ENCODE results near the gene TLCD3A.

TLCD3A gene

DNA sequence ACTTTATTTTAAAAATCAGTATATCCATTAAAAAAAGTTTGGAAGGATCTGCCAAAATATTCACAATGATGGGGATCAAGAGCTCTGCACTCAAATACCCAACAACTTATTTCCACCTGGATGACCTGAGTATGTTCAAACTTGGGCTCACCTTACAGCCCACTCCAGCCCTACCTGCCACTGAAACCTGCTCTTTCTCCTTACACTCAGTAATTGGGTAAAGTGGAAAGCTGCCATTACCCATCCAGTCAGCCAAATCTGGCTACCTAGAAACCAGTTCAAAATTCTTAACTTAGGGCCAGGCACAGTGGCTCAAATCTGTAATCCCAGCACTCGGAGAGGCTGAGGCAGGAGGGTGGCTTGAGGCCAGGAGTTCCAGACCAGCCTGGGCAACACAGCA is 27.4 kb upstream of the TLCD3A start:
- DNase-seq (ENCODE audit: insufficient read length, low spot score) (no peak), FAIRE-seq (no peak)

DNA sequence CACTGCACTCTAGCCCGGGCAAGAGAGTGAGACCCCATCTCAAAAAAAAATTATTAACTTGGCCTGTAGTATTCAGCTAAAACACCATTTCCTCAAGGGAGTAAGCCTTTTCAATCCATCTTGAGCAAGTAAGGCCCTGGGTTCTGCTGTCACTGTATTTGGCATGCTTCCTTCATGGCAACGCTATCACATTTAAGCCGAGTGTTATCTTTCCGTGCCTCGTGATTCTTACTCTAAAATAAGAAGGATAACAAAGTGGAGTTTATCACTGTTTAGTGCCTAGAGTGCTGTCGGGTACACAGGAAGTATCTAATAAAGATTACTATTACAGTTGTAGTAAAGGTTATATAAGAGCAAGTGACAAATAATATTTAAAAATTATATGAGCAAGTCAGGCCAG is 26.5 kb upstream of the TLCD3A start:
- no peak for DNase-seq (ENCODE audit: insufficient read length, low spot score)
- no peak for FAIRE-seq

DNA sequence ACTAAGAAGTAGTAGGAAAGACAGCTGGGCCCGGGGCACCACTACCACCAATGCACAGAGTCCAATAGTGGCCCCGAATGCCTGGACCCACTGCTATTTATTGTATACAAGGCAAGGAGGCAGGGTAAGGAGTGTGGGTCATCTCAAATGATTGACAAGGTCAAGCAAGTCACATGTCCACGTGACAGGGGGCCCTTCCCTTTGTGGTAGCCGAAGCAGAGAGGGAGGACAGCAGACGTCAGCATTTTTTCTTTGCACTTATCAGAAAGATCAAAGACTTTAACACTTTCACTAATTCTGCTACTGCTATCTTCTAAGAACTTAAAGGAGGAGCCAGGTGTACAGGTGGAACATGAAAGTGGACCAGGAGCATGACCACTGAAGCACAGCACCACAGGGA is 24.3 kb upstream of the TLCD3A start:
- no peak for FAIRE-seq
- DNase-seq (ENCODE audit: insufficient read length, low spot score), result no peak

DNA sequence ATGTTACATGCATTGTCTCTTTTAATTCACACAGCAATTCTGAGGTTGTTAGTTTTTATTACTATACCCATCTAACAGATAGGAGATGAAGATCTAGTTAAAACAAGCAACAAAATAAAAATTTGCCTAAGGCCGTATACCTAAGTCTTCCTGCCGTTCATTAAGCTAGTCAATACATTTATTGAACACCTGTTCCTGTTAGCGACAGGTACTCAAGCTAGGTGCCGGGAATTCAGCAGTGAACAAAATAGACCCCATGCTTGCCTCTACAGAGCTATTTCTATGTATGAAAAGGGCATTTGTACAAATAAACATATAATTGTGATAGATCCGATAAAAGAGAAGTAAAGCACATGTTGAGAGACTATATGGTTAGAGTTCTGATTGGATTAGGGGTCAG is 14.3 kb upstream of the TLCD3A start:
- DNase-seq (ENCODE audit: insufficient read length, low spot score) (no peak), FAIRE-seq (no peak)

DNA sequence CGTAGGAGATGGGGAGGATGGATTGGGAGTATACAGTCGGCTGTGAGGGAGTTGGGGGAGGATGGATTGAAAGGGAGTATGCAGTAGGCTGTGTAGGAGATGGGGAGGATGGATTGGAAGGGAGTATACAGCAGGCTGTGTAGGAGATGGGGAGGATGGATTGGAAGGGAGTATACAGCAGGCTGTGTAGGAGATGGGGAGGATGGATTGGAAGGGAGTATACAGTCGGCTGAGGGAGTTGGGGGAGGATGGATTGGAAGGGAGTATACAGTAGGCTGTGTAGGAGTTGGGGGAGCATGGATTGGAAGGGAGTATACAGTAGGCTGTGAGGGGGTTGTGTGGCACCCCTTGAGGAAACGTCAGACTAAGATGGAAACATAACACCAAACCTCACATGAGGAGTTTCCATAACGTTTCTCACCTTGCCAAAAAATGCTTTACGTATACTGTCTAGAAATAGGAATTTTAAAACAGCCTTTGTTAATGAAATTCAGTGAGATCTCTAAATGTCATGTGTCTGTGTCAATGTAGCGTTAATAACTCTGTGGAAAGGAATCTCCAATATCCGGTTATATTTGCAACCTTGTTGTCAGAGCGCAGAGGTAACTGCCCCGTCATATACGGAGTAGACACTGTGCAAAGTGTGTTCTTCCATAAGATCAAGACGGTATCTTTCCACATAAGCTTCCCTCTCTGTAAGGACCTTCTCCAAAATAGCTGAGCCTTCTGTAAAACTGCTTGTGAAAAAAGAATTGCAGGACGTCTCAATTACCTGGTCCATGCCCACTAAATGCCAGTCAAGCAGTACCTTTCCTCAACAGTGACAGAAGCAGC is 11.5 kb upstream of the TLCD3A start:
- DNase-seq (ENCODE audit: insufficient read length, low spot score), result no peak
- peak; percentile 82 for FAIRE-seq

DNA sequence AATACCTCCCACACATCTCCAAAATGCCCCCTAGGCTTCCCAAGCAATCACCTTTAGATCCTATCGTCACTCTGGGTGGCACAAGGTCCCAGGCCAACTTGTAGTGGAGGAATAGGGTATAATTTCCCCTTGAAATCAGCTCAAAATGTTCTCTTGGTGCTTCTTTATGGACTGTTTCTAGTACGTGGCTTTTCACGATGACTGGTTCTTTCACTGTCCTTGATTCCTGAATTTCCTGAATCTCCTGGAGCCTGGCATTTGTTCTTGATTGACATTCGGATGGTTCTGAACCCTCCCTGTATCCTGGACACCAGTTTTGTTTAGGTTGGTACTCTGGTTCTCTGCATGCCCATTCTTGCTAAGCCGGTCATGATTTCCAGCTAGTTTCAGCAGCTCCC is 10.9 kb upstream of the TLCD3A start:
- FAIRE-seq, result no peak

DNA sequence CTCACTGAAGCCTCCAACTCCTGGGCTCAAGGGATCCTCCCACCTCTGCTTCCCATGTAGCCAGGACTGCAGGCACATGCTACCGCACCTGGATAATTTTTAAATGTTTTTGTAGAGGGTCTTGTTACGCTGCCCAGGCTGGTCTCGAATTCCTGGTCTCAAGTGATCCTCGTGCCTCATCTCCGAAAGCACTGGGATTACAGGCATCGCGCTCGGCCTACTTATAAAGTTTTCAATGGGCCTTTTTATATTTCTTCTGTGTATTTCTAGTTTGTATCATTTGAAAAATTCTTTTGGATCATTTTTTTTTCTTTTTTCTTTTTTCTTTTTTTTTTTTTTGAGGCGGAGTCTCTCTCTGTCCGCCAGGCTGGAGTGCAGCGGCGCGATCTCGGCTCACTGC is 7.3 kb upstream of the TLCD3A start:
- FAIRE-seq (peak; percentile 40), DNase-seq (ENCODE audit: insufficient read length, low spot score) (no peak)

More for the DNA sequence above, 10.9 kb upstream of the TLCD3A start:
- DNase-seq (ENCODE audit: insufficient read length, low spot score), result no peak

DNA sequence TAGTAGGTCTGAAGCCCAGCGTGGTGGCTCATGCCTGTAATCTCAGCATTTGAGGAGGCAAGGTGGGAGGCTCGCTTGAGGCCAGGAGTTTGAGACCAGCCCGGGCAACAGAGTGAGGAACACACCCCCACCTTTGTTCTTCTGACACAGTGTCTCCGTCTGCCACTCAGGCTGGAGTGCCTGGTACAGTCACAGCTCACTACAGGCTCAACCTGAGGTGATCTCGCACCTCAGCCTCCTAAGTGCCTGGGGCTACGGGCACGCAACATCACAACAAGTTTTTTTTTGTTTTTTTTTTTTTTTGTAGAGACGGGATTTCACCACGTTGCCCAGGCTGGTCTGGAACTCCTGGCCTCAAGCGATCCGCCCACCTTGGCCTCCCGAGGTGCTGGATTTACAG is 6.7 kb upstream of the TLCD3A start:
- DNase-seq (ENCODE audit: insufficient read length, low spot score) (no peak), FAIRE-seq (no peak)

DNA sequence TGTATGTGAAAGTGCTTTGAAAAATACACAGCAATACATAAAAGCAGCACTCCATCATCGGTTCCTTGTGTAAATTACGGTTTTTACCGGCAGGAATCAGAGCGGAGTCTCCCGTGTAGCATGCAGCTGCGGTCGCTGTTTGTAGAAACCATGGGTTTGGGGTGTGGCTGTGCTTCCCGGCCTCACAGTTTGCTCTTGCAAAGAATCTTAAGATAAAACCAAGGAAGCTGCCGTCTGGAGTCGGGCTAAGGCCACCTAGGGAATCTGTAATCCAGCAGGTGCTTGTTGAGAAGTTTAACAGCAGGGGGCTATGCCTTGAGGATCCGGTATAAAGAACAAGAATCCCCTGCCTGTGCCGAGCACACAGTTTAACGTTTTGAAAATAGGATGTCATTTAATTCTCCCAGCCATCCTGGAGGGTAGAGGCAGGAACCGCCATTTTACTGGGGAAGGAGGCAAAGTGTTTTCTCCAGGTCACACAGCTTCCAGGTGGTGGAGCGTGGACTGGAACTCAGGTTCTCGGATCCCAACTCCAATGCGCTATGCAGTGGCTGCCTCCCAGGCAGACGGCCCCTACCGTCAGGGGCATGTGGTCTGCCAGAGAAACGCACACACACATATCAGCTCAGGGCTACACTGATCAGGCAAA is 6.0 kb upstream of the TLCD3A start:
- no peak for FAIRE-seq
- no peak for DNase-seq (ENCODE audit: insufficient read length, low spot score)

DNA sequence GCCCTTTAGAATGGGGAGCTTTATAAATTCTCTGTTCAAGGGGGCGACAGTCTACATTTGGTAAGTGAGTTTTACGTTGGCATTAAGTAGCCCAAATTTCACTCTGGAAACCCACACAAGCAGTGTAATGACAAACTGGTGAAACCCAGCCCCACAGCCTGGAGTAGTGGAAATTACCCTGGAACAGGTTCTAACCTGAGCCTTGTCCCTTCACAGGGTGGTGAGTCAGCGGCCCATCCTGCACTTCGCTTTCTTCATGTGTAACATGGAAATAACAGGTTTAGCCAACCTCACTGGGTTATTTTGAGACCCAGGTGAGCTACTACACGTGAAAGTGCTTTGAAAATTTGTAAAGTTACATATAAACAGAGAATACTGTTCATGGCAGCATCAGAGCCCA is 3.5 kb upstream of the TLCD3A start:
- DNase-seq (ENCODE audit: insufficient read length, low spot score), result no peak
- FAIRE-seq, result no peak

DNA sequence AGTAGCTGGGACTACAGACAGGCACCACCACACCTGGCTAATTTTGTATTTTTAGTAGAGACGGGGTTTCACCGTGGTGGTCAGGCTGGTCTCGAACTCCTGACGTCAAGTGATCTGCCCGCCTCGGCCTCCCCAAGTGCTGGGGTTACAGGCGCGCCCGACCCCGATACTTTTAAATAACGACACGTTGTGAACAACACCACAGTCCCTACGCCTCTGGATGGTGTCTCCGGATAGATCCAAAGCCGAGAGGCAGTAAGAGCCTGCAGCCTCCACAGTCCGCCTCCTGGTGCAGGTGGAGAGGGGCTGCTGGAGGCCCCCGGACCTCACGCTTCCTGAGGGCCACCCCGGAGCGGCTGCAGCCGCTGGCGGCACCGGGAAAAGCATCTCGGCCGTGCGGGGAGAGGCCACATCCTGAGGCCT is 741 bp upstream of the TLCD3A start:
- FAIRE-seq (no peak), DNase-seq (ENCODE audit: insufficient read length, low spot score) (no peak)

DNA sequence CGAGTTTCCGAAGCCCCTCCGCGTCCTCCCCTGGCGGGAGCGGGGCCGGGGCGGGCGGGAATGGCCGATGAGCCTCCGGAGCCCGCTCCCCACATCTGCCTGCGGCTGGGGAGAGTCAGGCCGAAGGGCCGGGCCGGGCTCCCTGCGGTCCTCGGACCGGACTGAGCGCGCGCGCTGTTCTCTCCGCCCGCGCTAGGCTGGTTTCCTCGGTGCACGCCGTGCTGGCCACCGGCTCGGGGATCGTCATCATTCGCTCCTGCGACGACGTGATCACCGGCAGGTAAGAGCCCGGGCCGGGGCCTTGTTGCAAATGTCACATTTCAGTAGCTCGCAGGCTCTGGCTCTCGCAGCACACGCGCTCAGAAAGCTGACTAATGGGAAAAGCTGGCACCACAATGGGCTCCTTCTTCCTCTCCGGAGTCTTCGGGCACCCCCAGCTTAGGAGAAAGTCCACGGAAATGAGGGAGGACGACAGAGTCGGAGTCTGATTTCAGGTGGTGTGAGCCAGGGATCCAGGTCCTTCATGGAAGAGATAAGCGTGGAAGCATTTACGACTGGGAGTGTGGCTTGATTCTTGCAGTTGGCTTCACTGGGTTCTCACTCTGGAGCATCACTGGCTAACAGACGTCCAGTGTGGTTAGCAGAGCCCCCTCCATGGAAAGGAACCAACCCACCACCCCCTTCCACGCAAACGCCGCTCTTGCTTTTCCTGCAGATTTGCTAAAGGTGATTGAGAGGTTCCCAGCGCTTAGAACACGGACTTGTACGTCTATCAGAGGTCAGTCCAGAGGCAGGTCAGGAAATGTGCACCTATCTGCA is 715 bp downstream of the TLCD3A start:
- peak; percentile 38 for FAIRE-seq

DNA sequence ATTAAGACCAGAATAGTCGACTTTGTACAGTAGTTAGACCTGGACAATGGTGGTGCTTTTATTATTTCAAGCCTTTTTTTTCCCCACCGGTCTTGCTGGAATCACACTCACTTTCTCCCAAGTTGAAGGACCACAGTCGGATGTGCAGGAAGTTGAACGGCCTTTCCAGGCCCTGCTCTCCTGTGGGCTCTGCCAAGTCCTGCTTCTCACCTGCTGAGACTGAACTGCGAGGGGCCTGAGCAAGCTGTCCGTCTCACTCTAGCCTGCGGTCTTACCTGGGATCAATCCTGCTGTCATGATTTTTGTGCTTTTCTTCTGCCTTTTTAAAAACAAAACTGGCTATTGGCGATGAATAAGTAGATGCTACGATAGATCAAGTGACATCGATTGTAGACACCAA is 1.3 kb downstream of the TLCD3A start:
- DNase-seq (ENCODE audit: insufficient read length, low spot score), result no peak
- peak; percentile 38 for FAIRE-seq

More for the DNA sequence above, 715 bp downstream of the TLCD3A start:
- peak; percentile 26 for DNase-seq (ENCODE audit: insufficient read length, low spot score)

DNA sequence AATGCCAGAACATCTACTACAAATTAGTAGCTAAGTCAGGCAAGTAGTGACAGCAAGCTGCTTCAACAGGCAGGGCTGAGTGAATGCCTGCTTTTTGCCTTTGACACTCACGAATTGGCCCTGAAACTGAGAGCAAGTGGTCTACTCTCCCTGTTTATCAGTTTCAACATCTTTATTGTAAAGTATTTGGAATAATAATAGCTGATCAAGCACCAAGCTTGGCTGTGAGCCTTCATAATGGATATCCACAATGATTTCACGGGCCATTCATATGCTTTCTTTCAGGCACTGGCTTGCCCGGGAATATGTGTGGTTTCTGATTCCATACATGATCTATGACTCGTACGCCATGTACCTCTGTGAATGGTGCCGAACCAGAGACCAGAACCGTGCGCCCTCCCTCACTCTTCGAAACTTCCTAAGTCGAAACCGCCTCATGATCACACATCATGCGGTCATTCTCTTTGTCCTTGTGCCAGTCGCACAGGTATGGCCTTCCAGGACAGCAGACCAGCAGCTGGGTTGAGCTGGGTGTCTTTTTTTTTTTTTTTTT is 5.2 kb downstream of the TLCD3A start:
- FAIRE-seq (no peak), DNase-seq (ENCODE audit: insufficient read length, low spot score) (no peak)

DNA sequence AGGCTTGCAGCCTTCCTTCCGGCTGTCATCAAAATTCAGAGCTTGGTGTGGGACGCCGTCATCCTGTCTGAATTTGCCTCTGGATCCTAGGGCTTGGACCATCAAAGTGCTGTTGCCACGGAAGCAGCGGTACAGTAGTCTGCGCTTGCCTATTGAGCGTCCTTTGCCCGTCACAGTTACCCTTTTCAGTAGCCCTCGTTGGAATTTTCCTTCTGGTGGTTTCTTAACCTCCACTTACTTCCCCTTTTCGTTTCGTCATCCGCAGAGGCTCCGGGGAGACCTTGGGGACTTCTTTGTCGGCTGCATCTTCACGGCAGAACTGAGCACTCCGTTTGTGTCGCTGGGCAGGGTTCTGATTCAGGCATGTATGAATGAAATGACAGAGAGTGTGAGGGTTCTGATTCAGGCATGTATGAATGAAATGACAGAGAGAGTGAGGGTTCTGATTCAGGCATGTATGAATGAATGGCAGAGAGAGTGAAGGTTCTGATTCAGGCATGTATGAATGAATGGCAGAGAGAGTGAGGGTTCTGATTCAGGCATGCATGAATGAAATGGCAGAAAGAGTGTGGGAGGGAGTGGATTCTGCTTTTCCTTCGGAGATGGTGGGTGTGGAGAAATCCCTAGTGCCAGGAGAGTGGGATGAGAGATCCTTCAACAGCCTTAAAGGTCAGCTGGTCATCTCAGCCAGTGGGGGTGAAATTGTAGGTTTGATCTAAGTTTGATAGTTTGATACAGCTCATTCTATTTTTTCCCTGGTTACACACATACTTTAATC is 8.0 kb downstream of the TLCD3A start:
- DNase-seq (ENCODE audit: insufficient read length, low spot score) (no peak), FAIRE-seq (peak; percentile 73)

DNA sequence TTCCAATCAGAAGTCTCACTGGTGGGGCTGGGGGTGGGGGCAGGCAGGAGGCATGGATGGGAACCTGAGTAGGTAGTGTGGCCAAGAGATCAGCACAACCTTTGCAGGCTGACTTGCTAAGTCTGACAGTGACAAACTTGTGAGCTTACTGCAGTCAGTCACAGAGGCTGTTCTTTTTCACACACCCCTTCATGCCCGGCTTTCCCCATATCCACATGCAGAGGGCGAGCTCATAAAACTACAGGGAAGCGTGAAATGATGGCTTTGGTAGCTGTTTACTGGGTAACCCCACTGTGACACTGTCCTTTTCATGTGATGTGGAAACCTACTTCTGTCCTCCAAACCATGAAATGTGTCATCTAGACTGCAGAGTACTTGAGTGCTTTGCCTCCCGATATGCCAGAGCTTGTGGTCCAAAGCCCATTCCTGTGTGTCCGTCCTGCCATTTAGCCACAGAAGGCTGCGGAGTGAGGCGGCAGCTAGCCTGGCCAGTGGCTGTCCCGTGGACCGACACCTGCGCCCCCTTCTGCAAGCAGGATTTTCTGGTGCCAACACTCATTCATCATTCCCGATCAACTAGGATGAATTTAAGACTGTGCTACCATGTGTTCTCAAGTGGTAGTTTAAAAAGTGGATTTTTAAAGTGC is 9.9 kb downstream of the TLCD3A start:
- DNase-seq (ENCODE audit: insufficient read length, low spot score) (no peak), FAIRE-seq (no peak)

DNA sequence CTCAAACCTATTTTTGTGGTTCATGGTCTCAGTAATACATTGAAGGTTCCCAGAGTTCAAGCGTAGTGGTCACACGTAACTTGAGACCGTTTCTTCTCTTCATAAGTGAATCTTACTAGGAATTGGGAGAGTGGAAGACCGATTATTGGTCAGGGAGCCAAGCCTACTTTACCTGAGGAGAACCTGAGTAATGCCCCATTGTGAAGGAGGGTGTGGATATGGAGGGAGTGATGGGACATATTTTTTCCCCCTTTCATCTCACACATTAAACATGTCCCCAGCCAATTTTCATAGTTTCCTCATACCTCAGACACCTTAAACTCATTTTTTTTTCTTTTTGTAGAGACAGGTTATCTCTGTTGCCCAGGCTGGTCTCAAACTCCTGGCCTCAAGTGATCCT is 10.7 kb downstream of the TLCD3A start:
- DNase-seq (ENCODE audit: insufficient read length, low spot score), result no peak
- no peak for FAIRE-seq

DNA sequence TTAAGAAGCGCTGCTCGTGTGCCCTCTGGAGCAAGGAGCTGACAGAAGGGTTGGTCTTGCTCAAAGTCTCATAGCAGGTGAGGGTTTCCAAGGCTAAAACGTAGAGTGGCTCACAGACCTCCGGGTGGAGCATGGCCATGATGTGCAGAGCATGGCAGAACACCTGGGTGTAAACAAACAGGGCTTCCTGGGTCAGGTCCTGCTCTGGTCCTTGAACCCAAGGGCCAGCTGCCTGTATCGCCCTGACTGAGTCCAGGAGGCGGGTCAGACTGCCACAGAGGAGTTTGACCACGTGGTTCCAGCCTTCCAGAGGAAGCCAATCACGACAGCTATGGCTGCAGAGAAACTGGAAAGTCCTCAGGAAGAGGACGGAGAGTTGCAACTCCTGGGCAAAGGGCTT is 12.5 kb downstream of the TLCD3A start:
- DNase-seq (ENCODE audit: insufficient read length, low spot score) (no peak), FAIRE-seq (peak; percentile 4)

DNA sequence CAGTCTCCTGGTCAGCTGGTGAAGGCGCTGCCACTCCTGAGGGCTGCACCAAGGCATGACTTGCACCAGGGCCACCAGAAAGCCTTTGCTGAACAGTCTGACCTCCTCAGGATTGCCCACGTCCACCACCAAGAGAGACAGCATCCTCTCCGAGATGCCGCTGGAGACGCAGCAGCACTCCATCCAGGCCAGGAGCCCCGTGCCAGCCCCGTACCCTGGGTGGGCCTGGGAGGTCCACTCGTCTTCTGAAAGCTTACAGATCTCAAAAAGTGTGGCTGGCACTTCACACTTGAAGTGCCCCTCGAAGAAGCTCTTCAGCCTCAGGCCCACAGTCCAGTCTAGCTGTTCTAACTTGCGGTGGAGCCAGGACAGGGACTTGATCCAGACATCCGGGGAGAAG is 13.0 kb downstream of the TLCD3A start:
- no peak for DNase-seq (ENCODE audit: insufficient read length, low spot score)
- no peak for FAIRE-seq

DNA sequence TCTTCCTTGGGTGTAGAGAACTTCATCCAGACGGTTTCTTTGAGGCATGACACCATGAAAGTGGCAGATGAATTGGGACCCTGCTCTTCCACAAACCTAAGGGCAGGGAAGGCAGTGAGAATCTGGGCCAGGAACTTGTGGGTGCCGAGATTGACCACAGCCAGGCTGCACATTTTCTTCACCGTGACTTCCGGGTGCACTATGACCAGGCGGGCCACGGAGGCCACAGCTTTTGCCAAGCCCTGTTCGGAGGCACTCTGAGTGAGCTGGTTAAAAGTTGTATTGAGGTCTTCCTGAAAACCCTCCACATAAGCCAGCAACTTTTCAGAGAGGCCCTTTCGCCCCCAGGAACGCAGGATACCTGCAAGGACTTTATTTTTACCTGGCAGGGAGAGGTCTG is 13.8 kb downstream of the TLCD3A start:
- no peak for FAIRE-seq

More for the DNA sequence above, 13.8 kb downstream of the TLCD3A start:
- DNase-seq (ENCODE audit: insufficient read length, low spot score), result no peak

Data from HTR-8/SVneo (cell line).